ENCODE data around the gene NEK2. TPM values are rescaled to one million over a fixed set of nuclear protein-coding genes. Genes with fewer than 3 reads are reported as not detected.
"Not testable (repeated sequence)": the region's sequence is repeated elsewhere in the genome, so short reads cannot be mapped to it uniquely, and the experiment has no call there.

NEK2 gene
- total RNA-seq, 1 experiment from 2014 or later = 50.2 TPM

GRCh38 chr1:211683396-211684297 is 8.2 kb upstream of the NEK2 start:
- H3K27ac ChIP-seq (ENCODE audit: low read depth, low read length) = no peak overlapping the region
- H3K4me2 ChIP-seq (ENCODE audit: low read length) = no peak overlapping the region
- DNase-seq (ENCODE audit: low read depth, low spot score) (no peak), ATAC-seq (no peak)
- CTCF ChIA-PET = interaction anchor here (1.8 to 2.1 kb wide), 3 partner anchors 351 to 772 kb away, joined by 7 to 8 read pairs (median 8); partner anchors contain the start of genes DTL and INTS7
- TF ChIP-seq FOSL1 (IDR thresholded peaks at IDR 0.05; ENCODE audit: low read depth) (no peak), CBX3 (IDR thresholded peaks at IDR 0.05; ENCODE audit: low read depth) (no peak), CEBPB (IDR thresholded peaks at IDR 0.05; ENCODE audit: low read depth) (no peak), EGR1 (IDR thresholded peaks at IDR 0.05; ENCODE audit: low read depth) (no peak), ZNF274 (IDR thresholded peaks at IDR 0.05; ENCODE audit: low read depth, low read length) (no peak), RAD21 (IDR thresholded peaks at IDR 0.05; ENCODE audit: low read depth) (no peak), ZFX (IDR thresholded peaks at IDR 0.05) (no peak), SP1 (IDR thresholded peaks at IDR 0.05; ENCODE audit: low read depth) (no peak), JUND (IDR thresholded peaks at IDR 0.05) (no peak)
- POLR2A ChIA-PET = no interaction called here
- no peaks in the 10 kb centered on the region for H3K79me2 ChIP-seq (ENCODE audit: insufficient read depth, low read length)
- no peak overlapping the region for H2AFZ ChIP-seq (ENCODE audit: low read depth, low read length, poor library complexity, severe bottlenecking)
- no peaks in the 10 kb centered on the region for H4K20me1 ChIP-seq (ENCODE audit: insufficient read depth)
- intact Hi-C loops (cut with micrococcal nuclease) = loop anchor here (5.0 to 10.0 kb wide), 3 partner anchors 631 to 1099 kb away; no protein-coding TSS in a partner anchor
- H3K4me1 ChIP-seq (ENCODE audit: control insufficient read depth in 1 of 2, insufficient read depth in 2 of 2, low read length in 2 of 2) = peaks cover 0 to 4% of the 10 kb centered on the region in 2 experiments; a peak in 2 of 4 replicates
- no peak overlapping the region for H3K9ac ChIP-seq (ENCODE audit: low read length)
- no peaks in the 10 kb centered on the region for H3K9me3 ChIP-seq (ENCODE audit: control insufficient read depth in 1 of 2, insufficient read depth in 1 of 2, low read depth in 1 of 2, low read length in 2 of 2)
- H3K27me3 ChIP-seq (ENCODE audit: insufficient read depth, low read length) = no peaks in the 10 kb centered on the region
- BruUV-seq (replicated peaks) = no TSS peak
- H3K9me2 ChIP-seq (ENCODE audit: insufficient read depth) = no peaks in the 10 kb centered on the region
- no peaks in the 10 kb centered on the region for H3K36me3 ChIP-seq (ENCODE audit: control insufficient read depth in 1 of 2, insufficient read depth in 2 of 2, low read length in 2 of 2)
- RAD21 ChIA-PET (ENCODE audit: low non-redundant PET in 1 of 2, low total read pairs in 2 of 2, uncharacterized antibody in 2 of 2, unreplicated experiment in 2 of 2) = no interaction called here
- no peak overlapping the region for H3K4me3 ChIP-seq (replicated peaks in 1 of 2; ENCODE audit: low read depth in 1 of 2, low read length in 2 of 2)

GRCh38 chr1:211682186-211682585 is 6.8 kb upstream of the NEK2 start:
- H3K9ac ChIP-seq (ENCODE audit: low read length); H2AFZ ChIP-seq (ENCODE audit: low read depth, low read length, poor library complexity, severe bottlenecking); H4K20me1 ChIP-seq (ENCODE audit: insufficient read depth); H3K27ac ChIP-seq (ENCODE audit: low read depth, low read length); DNase-seq (ENCODE audit: low read depth, low spot score); H3K4me2 ChIP-seq (ENCODE audit: low read length); H3K9me3 ChIP-seq (ENCODE audit: control insufficient read depth in 1 of 2, insufficient read depth in 1 of 2, low read depth in 1 of 2, low read length in 2 of 2); H3K9me2 ChIP-seq (ENCODE audit: insufficient read depth); H3K79me2 ChIP-seq (ENCODE audit: insufficient read depth, low read length); BruUV-seq (replicated peaks); H3K4me3 ChIP-seq (replicated peaks in 1 of 2; ENCODE audit: low read depth in 1 of 2, low read length in 2 of 2); ATAC-seq; H3K36me3 ChIP-seq (ENCODE audit: control insufficient read depth in 1 of 2, insufficient read depth in 2 of 2, low read length in 2 of 2); POLR2A ChIA-PET; RAD21 ChIA-PET (ENCODE audit: low non-redundant PET in 1 of 2, low total read pairs in 2 of 2, uncharacterized antibody in 2 of 2, unreplicated experiment in 2 of 2); H3K4me1 ChIP-seq (ENCODE audit: control insufficient read depth in 1 of 2, insufficient read depth in 2 of 2, low read length in 2 of 2); H3K27me3 ChIP-seq (ENCODE audit: insufficient read depth, low read length): not testable (repeated sequence)
- CTCF ChIA-PET = interaction anchor here (1.8 to 2.5 kb wide), 3 partner anchors 16 to 773 kb away, joined by 8 to 18 read pairs (median 8); partner anchors contain the start of genes DTL and INTS7
- intact Hi-C loops (cut with micrococcal nuclease) = loop anchor here (5.0 to 10.0 kb wide), 3 partner anchors 633 to 1100 kb away; no protein-coding TSS in a partner anchor
